Mesenchymal stem cell (in vitro differentiated cells and primary cell): Measurements from ENCODE around the gene ABCD4.

Experiments used
- DNase-seq: peaks from one replicate; pipeline ENCODE4 v3.0.0-alpha.2; 2013
- H2AFZ ChIP-seq: one replicate; pipeline ENCODE4 v1.6.1; 2013; ENCODE audit warnings: low read depth, mild to moderate bottlenecking, control low read depth, inconsistent platforms, low read length, moderate library complexity
- H2AK5ac ChIP-seq: 2 replicates; pipeline ENCODE4 v1.6.1; 2013; ENCODE audit warnings: low read length, moderate library complexity, mild to moderate bottlenecking, inconsistent platforms; ENCODE audit not compliant: severe bottlenecking
- H2BK120ac ChIP-seq: one replicate; pipeline ENCODE4 v1.6.1; 2013; ENCODE audit warnings: low read depth, mild to moderate bottlenecking, inconsistent platforms, low read length, moderate library complexity
- H2BK12ac ChIP-seq, 2 experiments: one replicate each; pipeline ENCODE4 v1.6.1; 2013; ENCODE audit warnings: inconsistent platforms in 2 of 2, low read length in 2 of 2, mild to moderate bottlenecking in 2 of 2, moderate library complexity in 2 of 2, control low read depth in 1 of 2
- H2BK15ac ChIP-seq: one replicate; pipeline ENCODE4 v1.6.1; 2013; ENCODE audit warnings: mild to moderate bottlenecking, low read depth, inconsistent platforms; ENCODE audit not compliant: poor library complexity, severe bottlenecking
- H2BK5ac ChIP-seq: 2 replicates; pipeline ENCODE4 v1.6.1; 2013; ENCODE audit warnings: low read depth, mild to moderate bottlenecking, low read length, control low read depth, inconsistent platforms; ENCODE audit not compliant: poor library complexity, severe bottlenecking
- H3K14ac ChIP-seq, 2 experiments: one replicate each; pipeline ENCODE4 v1.6.1; 2013; ENCODE audit warnings: inconsistent platforms in 2 of 2, low read length in 2 of 2, control low read depth in 1 of 2, mild to moderate bottlenecking in 1 of 2, moderate library complexity in 1 of 2
- H3K18ac ChIP-seq, 2 experiments: one replicate each; pipeline ENCODE4 v1.6.1; 2013; ENCODE audit warnings: inconsistent platforms in 2 of 2, low read length in 2 of 2, control low read depth in 1 of 2, low read depth in 1 of 2, mild to moderate bottlenecking in 1 of 2
- H3K23ac ChIP-seq, 2 experiments: one replicate each; pipeline ENCODE4 v1.6.1; 2013; ENCODE audit warnings: inconsistent platforms in 2 of 2, low read length in 2 of 2, mild to moderate bottlenecking in 2 of 2, moderate library complexity in 2 of 2, control low read depth in 1 of 2
- H3K27ac ChIP-seq: 2 replicates; pipeline ENCODE4 v1.5.1; 2013; ENCODE audit warnings: mild to moderate bottlenecking, moderate library complexity, low read length, control low read depth, inconsistent platforms; ENCODE audit not compliant: poor library complexity, severe bottlenecking
- H3K27me3 ChIP-seq, 2 experiments: 2 replicates each; pipeline versions ENCODE4 v1.6.1 to v1.7.0; 2013; ENCODE audit warnings: low read length in 2 of 2, mild to moderate bottlenecking in 2 of 2, moderate library complexity in 2 of 2, control low read depth in 1 of 2, inconsistent platforms in 1 of 2; ENCODE audit not compliant: control insufficient read depth in 1 of 2, insufficient read depth in 1 of 2
- H3K36me3 ChIP-seq, 2 experiments: 2 replicates each; pipeline versions ENCODE4 v1.6.1 to v1.7.0; 2013; ENCODE audit warnings: low read length in 2 of 2, control low read depth in 1 of 2, inconsistent platforms in 1 of 2, low read depth in 1 of 2, mild to moderate bottlenecking in 1 of 2; ENCODE audit not compliant: insufficient read depth in 2 of 2, control insufficient read depth in 1 of 2
- H3K4ac ChIP-seq, 2 experiments: one replicate each; pipeline ENCODE4 v1.6.1; 2013; ENCODE audit warnings: inconsistent platforms in 2 of 2, low read length in 2 of 2, mild to moderate bottlenecking in 2 of 2, moderate library complexity in 2 of 2, control low read depth in 1 of 2, low read depth in 1 of 2
- H3K4me1 ChIP-seq: 2 replicates; pipeline ENCODE4 v1.6.1; 2013; ENCODE audit warnings: low read depth, low read length, control low read depth; ENCODE audit not compliant: control insufficient read depth, insufficient read depth
- H3K4me2 ChIP-seq: 2 replicates; pipeline ENCODE4 v1.6.1; 2013; ENCODE audit warnings: low read length, mild to moderate bottlenecking, inconsistent platforms; ENCODE audit not compliant: poor library complexity, severe bottlenecking
- H3K4me3 ChIP-seq, 2 experiments: 2 replicates each; pipeline versions ENCODE4 v1.5.1 to v1.7.0; 2013; ENCODE audit warnings: low read length in 2 of 2, mild to moderate bottlenecking in 2 of 2, control low read depth in 1 of 2, low read depth in 1 of 2; ENCODE audit not compliant: insufficient read depth in 1 of 2
- H3K79me1 ChIP-seq: replicated peaks from 2 replicates; pipeline ENCODE4 v1.6.1; 2013; ENCODE audit warnings: mild to moderate bottlenecking, control low read depth, low read length, inconsistent platforms; ENCODE audit not compliant: poor library complexity, severe bottlenecking
- H3K9ac ChIP-seq: 2 replicates; pipeline ENCODE4 v1.7.0; 2013; ENCODE audit warnings: mild to moderate bottlenecking, low read length, moderate library complexity
- H3K9me3 ChIP-seq: 2 replicates; pipeline ENCODE4 v1.7.0; 2013; ENCODE audit warnings: mild to moderate bottlenecking, low read length; ENCODE audit not compliant: control insufficient read depth
- H4K8ac ChIP-seq: one replicate; pipeline ENCODE4 v1.6.1; 2013; ENCODE audit warnings: inconsistent platforms, mild to moderate bottlenecking, low read length, moderate library complexity
- H4K91ac ChIP-seq: one replicate; pipeline ENCODE4 v1.6.1; 2013; ENCODE audit warnings: mild to moderate bottlenecking, low read length, inconsistent platforms
- WGBS: methylation state at CpG from one replicate; pipeline ENCODE4 v1.1.7; 2013; ENCODE audit warnings: mixed read lengths; 5-methylcytosine and 5-hydroxymethylcytosine counted together

The ABCD4 gene

GRCh38 chr14:74257078-74257940 lies 45.4 kb downstream of the ABCD4 start:
- no peak overlapping the region for H2AK5ac ChIP-seq
- peaks cover 28 to 41% of the 10 kb centered on the region in 2 experiments for H3K27me3 ChIP-seq
- no peak overlapping the region for H2AFZ ChIP-seq
- H2BK5ac ChIP-seq, result no peak overlapping the region
- H3K9me3 ChIP-seq, result no peaks in the 10 kb centered on the region
- peak overlapping the region; percentile 100 for H3K4me2 ChIP-seq
- 22% methylated on average over 62 of the region's 68 CpGs for WGBS
- no peak overlapping the region for H3K4ac ChIP-seq
- no peak overlapping the region for H3K14ac ChIP-seq
- no peak for DNase-seq
- H2BK120ac ChIP-seq, result no peak overlapping the region
- H3K4me1 ChIP-seq, result peaks cover 14% of the 10 kb centered on the region
- H3K18ac ChIP-seq, result no peak overlapping the region
- no peak overlapping the region for H2BK15ac ChIP-seq
- H4K8ac ChIP-seq, result no peak overlapping the region
- H3K23ac ChIP-seq, result no peak overlapping the region
- peak overlapping the region; percentile 75 for H3K9ac ChIP-seq
- H3K36me3 ChIP-seq, result no peaks in the 10 kb centered on the region
- H3K79me1 ChIP-seq, result no peaks in the 10 kb centered on the region
- H4K91ac ChIP-seq, result no peak overlapping the region
- no peak overlapping the region for H3K27ac ChIP-seq
- H2BK12ac ChIP-seq, result no peak overlapping the region
- H3K4me3 ChIP-seq, result peak overlapping the region; percentile 57 to 78

DNA sequence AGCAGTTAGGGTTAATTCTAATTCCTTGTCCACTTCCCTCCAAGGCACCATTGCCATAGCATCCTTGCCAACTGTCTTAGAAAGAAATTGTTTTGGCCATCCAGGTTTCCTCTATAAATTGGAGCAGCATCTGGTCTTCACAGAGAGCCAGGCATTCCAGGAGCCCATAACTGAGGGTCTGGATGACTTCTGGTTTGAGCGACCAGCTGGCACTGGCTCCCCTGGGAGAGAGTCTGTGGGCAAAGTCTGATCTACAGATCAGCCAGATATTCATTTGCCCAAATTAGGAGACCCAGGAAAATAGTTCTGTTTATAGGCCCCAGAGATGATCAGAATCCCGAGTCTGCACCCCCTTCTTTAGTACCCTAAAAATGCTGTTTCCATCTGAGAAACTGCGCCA lies 47.5 kb downstream of the ABCD4 start:
- Histone ChIP-seq H3K23ac (no peak overlapping the region), H3K4me2 (no peak overlapping the region), H2BK12ac (no peak overlapping the region), H2BK5ac (no peak overlapping the region), H3K9me3 (no peaks in the 10 kb centered on the region), H3K14ac (no peak overlapping the region), H3K18ac (no peak overlapping the region), H4K8ac (no peak overlapping the region), H2AK5ac (no peak overlapping the region), H3K79me1 (no peaks in the 10 kb centered on the region), H3K4me3 (no peak overlapping the region), H3K4ac (no peak overlapping the region), H3K27ac (no peak overlapping the region), H4K91ac (no peak overlapping the region), H2AFZ (no peak overlapping the region), H3K9ac (no peak overlapping the region), H2BK15ac (no peak overlapping the region), H2BK120ac (no peak overlapping the region), H3K27me3 (peaks cover 34 to 37% of the 10 kb centered on the region in 2 experiments), H3K4me1 (peaks cover 14% of the 10 kb centered on the region), H3K36me3 (no peaks in the 10 kb centered on the region)
- no peak for DNase-seq
- 64% methylated on average over 3 of the region's 3 CpGs for WGBS

DNA sequence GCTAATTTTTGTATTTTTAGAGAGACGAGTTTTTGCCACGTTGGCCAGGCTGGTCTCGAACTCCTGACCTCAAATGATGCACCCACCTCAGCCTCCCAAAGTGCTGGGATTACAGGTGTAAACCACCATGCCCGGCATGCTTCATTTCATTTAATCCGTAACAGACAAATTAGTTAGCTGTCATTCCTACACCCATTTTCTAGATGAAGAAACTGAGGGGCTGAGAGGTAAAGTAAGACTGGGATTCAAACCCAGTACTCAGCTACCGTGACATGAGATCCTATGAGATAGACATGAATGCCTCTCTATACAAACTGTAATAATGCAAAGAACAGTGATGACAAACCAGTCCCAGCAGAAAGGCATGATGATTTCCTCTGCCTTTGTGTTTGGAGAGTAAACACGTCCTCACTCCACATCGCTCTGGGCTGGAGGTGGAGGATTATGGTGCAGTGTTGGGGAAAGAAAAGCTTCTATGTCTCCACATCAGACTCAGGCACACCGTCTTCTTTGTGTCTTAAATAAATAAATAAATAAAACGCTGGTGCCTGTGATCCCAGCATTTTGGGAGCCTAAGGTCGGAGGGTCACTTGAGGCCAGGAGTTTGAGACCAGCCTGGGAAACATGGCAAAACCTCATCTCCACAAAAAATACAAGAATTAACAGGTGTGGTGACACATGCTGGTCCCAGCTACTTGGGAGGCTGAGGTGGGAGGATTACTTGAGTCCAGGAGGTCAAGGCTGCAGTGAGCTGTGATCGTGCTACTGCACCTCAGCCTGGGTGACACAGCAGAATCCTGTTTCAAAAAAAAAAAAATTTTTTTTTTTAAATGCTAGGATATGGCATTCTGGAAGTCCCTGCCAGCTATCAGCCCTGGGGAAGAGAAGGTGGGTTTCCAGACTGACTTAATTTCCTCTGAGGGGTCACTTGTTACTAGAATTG lies 53.0 kb downstream of the ABCD4 start:
- Histone ChIP-seq H2BK15ac (no peak overlapping the region), H3K4me1 (no peaks in the 10 kb centered on the region), H4K8ac (no peak overlapping the region), H3K79me1 (no peaks in the 10 kb centered on the region), H3K4ac (no peak overlapping the region), H2BK12ac (no peak overlapping the region), H2BK5ac (no peak overlapping the region), H3K14ac (no peak overlapping the region), H3K23ac (no peak overlapping the region), H3K27ac (no peak overlapping the region), H2AFZ (no peak overlapping the region), H3K27me3 (peaks cover 51 to 66% of the 10 kb centered on the region in 2 experiments), H4K91ac (no peak overlapping the region), H3K4me3 (no peak overlapping the region), H2BK120ac (no peak overlapping the region), H3K9me3 (no peaks in the 10 kb centered on the region), H3K36me3 (no peaks in the 10 kb centered on the region), H3K18ac (no peak overlapping the region), H3K4me2 (no peak overlapping the region), H2AK5ac (no peak overlapping the region), H3K9ac (no peak overlapping the region)
- 81% methylated on average over 9 of the region's 12 CpGs for WGBS
- DNase-seq, result no peak

DNA sequence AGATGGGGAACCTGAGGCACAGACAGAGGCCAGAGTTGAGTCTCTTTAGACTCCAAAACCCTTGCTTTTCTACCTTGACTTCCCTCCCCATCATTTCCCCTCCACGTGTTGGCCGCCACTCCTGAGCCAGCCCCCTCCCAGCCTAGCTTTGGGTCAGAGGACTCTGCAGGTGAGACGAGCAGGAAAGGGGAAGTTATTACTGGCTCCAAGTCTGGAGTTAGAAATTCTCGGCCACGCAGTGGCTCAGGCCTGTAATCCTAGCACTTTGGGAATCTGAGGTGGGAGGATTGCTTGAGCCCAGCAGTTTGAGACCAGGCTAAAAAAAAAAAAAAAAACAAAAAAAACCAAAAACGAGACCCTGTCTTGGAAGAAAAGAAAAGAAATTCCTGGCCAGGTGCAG lies 54.7 kb downstream of the ABCD4 start:
- Histone ChIP-seq H3K79me1 (no peaks in the 10 kb centered on the region), H2BK12ac (no peak overlapping the region), H3K4me2 (no peak overlapping the region), H2BK5ac (no peak overlapping the region), H2AFZ (no peak overlapping the region), H3K4ac (no peak overlapping the region), H4K91ac (no peak overlapping the region), H3K9ac (no peak overlapping the region), H2BK120ac (no peak overlapping the region), H3K27me3 (peaks cover 67 to 72% of the 10 kb centered on the region in 2 experiments), H2AK5ac (no peak overlapping the region), H3K18ac (no peak overlapping the region), H3K9me3 (no peaks in the 10 kb centered on the region), H3K4me3 (no peak overlapping the region), H3K23ac (no peak overlapping the region), H3K14ac (no peak overlapping the region), H2BK15ac (no peak overlapping the region), H3K4me1 (no peaks in the 10 kb centered on the region), H4K8ac (no peak overlapping the region), H3K36me3 (no peaks in the 10 kb centered on the region), H3K27ac (no peak overlapping the region)
- no peak for DNase-seq
- WGBS, result 50% methylated on average over 6 of the region's 6 CpGs
